K562 (cell line): Measurements from ENCODE around the gene SLCO2B1.

ENCODE experiments used
- BCLAF1 ChIP-seq, 2 experiments: fragments of 450-650 bp in 1 of 2; IDR thresholded peaks; 2 replicates each; pipeline ENCODE4 v1.6.1; 2011 to 2017; ENCODE audit warnings: low read depth in 2 of 2, antibody characterized with exemption in 1 of 2, borderline replicate concordance in 1 of 2, low read length in 1 of 2, mild to moderate bottlenecking in 1 of 2, mixed read lengths in 1 of 2; ENCODE audit not compliant: control insufficient read depth in 1 of 2
- CREB1 ChIP-seq, 2 experiments: sonication (generic) in 1 of 2; formaldehyde crosslinking in 1 of 2; IDR thresholded peaks; 2 replicates each; pipeline versions ENCODE4 v1.6.1 to v1.8.0; 2012 to 2022; ENCODE audit warnings: inconsistent platforms in 1 of 2, mild to moderate bottlenecking in 1 of 2, missing genetic modification reagents in 1 of 2, moderate library complexity in 1 of 2
- CTCF ChIP-seq, 3 experiments: IDR thresholded peaks in 2 of 3; conservative IDR thresholded peaks in 1 of 3; 2 replicates each; pipeline ENCODE4 v1.5.1; 2011 to 2012; ENCODE audit warnings: low read length in 3 of 3, mild to moderate bottlenecking in 3 of 3, control low read depth in 2 of 3, improper control_type of control experiment in 1 of 3, inconsistent platforms in 1 of 3, low read depth in 1 of 3, mixed read lengths in 1 of 3, moderate library complexity in 1 of 3; ENCODE audit not compliant: insufficient read depth in 2 of 3
- HDAC2 ChIP-seq: fragments of 450-650 bp; IDR thresholded peaks from 2 replicates; pipeline ENCODE4 v1.6.1; 2016; ENCODE audit warnings: mild to moderate bottlenecking
- PYGO2 ChIP-seq: fragments of 450-650 bp; IDR thresholded peaks from 2 replicates; pipeline ENCODE4 v1.6.1; 2016; ENCODE audit warnings: mild to moderate bottlenecking, missing genetic modification characterization, moderate library complexity, missing compliant biosample characterization
- RBM39 ChIP-seq: fragments of 200-400 bp; formaldehyde crosslinking; optimal IDR thresholded peaks from 2 replicates; pipeline ENCODE3; 2018; ENCODE audit warnings: low read depth, low read length
- ZC3H4 ChIP-seq: sonication (generic); formaldehyde crosslinking; IDR thresholded peaks from 2 replicates; pipeline ENCODE4 v1.9.0; 2021; ENCODE audit warnings: missing genetic modification reagents, borderline replicate concordance

- TF ChIP-seq HDAC2 (no peak), ZC3H4 (CRISPR knock-in tag) (no peak), CREB1 (IDR thresholded peaks at IDR 0.05) (no peak), CREB1 (CRISPR knock-in tag; IDR thresholded peaks at IDR 0.05) (no peak), PYGO2 (no peak), RBM39 (no peak), BCLAF1 (IDR thresholded peaks at IDR 0.05; ENCODE audit: borderline replicate concordance in 1 of 2, control insufficient read depth in 1 of 2, low read depth in 2 of 2, low read length in 1 of 2) (no peak), CTCF (IDR thresholded peaks at IDR 0.05 in 2 of 3, conservative IDR thresholded peaks at IDR 0.05 in 1 of 3; ENCODE audit: insufficient read depth in 2 of 3, low read depth in 1 of 3, low read length in 3 of 3) (no peak)
Observed at GRCh38 chr11:75150879-75151278, at the start of gene SLCO2B1.
